ENCODE data around the gene PPP3CA. TPM values are rescaled to one million over a fixed set of nuclear protein-coding genes. Genes with fewer than 3 reads are reported as not detected.

The PPP3CA gene
- total RNA-seq, 4 donors from 2014 or later = 32.7 to 45.1 (median 44.0) TPM

DNA sequence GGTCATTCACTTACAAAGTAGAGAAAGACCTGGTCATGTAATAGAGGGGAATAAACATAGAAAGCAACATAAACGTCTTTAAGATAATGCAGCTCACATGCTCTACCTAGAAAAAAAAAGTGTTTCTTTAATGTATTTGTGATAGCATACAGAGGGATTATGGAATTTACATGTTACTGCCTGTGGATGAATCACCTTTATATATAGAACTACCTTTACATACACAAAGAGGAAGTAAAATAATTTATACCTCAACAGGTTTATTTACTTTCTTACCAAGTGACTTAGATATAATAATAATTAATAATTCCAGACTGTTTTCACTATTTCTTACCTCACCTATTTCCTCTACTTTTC is 81.5 kb downstream of the PPP3CA start:
- Histone ChIP-seq H3K4me3 (no peak overlapping the region), H3K9me3 (no peaks in the 10 kb centered on the region), H3K27me3 (no peaks in the 10 kb centered on the region), H3K27ac (no peak overlapping the region), H3K36me3 (no peaks in the 10 kb centered on the region), H3K4me1 (peaks cover 0 to 24% (median 0%) of the 10 kb centered on the region in 4 donors)
- TF ChIP-seq POLR2A (IDR thresholded peaks at IDR 0.05) = no peak
- TF ChIP-seq, protein P1, sequence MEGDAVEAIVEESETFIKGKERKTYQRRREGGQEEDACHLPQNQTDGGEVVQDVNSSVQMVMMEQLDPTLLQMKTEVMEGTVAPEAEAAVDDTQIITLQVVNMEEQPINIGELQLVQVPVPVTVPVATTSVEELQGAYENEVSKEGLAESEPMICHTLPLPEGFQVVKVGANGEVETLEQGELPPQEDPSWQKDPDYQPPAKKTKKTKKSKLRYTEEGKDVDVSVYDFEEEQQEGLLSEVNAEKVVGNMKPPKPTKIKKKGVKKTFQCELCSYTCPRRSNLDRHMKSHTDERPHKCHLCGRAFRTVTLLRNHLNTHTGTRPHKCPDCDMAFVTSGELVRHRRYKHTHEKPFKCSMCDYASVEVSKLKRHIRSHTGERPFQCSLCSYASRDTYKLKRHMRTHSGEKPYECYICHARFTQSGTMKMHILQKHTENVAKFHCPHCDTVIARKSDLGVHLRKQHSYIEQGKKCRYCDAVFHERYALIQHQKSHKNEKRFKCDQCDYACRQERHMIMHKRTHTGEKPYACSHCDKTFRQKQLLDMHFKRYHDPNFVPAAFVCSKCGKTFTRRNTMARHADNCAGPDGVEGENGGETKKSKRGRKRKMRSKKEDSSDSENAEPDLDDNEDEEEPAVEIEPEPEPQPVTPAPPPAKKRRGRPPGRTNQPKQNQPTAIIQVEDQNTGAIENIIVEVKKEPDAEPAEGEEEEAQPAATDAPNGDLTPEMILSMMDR (IDR thresholded peaks at IDR 0.05) = no peak
- TF ChIP-seq EP300 (IDR thresholded peaks at IDR 0.05) = no peak
- 62 to 67% methylated on average over 1 of the region's 1 CpG for WGBS, 2 donors
- no peak for DNase-seq (ENCODE audit: low spot score in 2 of 2)

DNA sequence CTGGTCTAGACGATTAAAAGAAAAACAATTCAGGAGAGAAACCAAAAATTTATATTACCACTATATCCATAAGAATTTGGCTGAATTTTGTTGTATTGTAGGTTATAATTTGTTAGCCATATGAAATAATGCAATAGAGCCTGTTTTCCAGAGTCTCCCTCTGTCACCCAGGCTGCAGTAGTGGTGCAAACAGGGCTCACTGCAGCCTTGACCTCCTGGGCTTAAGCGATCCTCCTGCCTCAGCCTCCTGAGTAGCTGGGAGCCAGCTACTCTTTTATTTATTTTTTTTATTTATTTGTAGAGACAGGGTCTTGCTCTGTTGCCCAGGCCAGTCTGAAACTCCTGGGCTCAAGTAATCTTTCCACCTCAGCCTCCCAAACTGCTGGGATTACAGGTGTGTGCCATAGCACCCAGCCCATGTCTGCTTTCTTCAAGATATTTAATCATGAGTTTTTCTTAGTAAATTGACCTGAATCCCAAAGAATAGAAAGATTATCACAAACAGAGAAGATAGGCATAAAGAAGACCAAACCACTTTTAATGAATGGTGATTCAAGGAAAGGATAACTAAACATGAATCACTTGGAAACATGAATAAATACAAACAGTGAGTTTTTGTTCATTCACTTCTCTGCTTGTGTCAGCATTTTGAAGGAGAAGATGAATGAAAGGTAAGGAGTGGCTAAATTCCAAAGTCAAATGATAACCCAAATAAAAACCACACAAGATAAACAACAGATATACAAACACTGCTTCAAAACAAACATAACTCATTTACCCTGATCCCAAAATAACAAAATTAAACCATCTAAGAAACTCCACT is 82.1 kb downstream of the PPP3CA start:
- DNase-seq (ENCODE audit: low spot score in 2 of 2) = no peak
- 73 to 74% methylated on average over 2 of the region's 2 CpGs for WGBS, 2 donors
- Histone ChIP-seq H3K27me3 (no peaks in the 10 kb centered on the region), H3K4me1 (peaks cover 0 to 30% (median 0%) of the 10 kb centered on the region in 4 donors), H3K27ac (no peak overlapping the region), H3K4me3 (no peak overlapping the region), H3K36me3 (no peaks in the 10 kb centered on the region), H3K9me3 (no peaks in the 10 kb centered on the region)
- TF ChIP-seq EP300 (IDR thresholded peaks at IDR 0.05) (no peak), POLR2A (IDR thresholded peaks at IDR 0.05) (no peak)
- TF ChIP-seq, protein P1 (IDR thresholded peaks at IDR 0.05) = no peak

GRCh38 chr4:101264512-101264911 is 82.8 kb downstream of the PPP3CA start:
- no peak overlapping the region for H3K27ac ChIP-seq
- TF ChIP-seq EP300 (IDR thresholded peaks at IDR 0.05) = no peak
- no peak for TF ChIP-seq POLR2A (IDR thresholded peaks at IDR 0.05)
- TF ChIP-seq, protein P1 (IDR thresholded peaks at IDR 0.05) = no peak
- no peaks in the 10 kb centered on the region for H3K27me3 ChIP-seq
- H3K4me1 ChIP-seq = peaks cover 0 to 35% (median 3%) of the 10 kb centered on the region in 4 donors
- no peak for DNase-seq (ENCODE audit: low spot score in 2 of 2)
- no peaks in the 10 kb centered on the region for H3K9me3 ChIP-seq
- no peak overlapping the region for H3K4me3 ChIP-seq
- H3K36me3 ChIP-seq = no peaks in the 10 kb centered on the region

GRCh38 chr4:101262683-101263082 is 84.6 kb downstream of the PPP3CA start:
- TF ChIP-seq, protein P1 (IDR thresholded peaks at IDR 0.05) = no peak
- TF ChIP-seq EP300 (IDR thresholded peaks at IDR 0.05) = no peak
- TF ChIP-seq POLR2A (IDR thresholded peaks at IDR 0.05) = no peak
- no peaks in the 10 kb centered on the region for H3K36me3 ChIP-seq

DNA sequence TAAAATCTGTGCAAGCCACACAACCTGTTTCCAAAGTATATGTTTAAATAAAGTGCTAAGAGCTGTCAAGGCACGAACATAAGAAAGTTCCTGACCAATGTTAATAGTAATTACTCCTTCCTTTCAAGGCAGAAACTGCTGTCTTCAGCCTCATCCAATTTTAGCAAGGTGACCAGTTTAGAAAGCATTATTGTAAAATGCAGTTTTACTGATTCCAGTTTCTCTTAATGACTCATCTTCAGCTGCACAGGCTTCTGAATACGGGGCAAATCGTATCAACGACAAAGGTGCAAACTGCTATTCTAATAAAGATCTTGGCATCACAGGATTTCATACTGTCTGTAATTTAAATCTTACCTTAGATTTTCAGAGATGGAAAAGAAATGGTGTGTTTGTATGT is 87.5 kb downstream of the PPP3CA start:
- H3K36me3 ChIP-seq = no peaks in the 10 kb centered on the region
- H3K9me3 ChIP-seq = no peaks in the 10 kb centered on the region
- no peak for DNase-seq (ENCODE audit: low spot score in 2 of 2)
- TF ChIP-seq, protein P1 (IDR thresholded peaks at IDR 0.05) = no peak
- TF ChIP-seq EP300 (IDR thresholded peaks at IDR 0.05) = no peak
- no peak for TF ChIP-seq POLR2A (IDR thresholded peaks at IDR 0.05)
- no peaks in the 10 kb centered on the region for H3K27me3 ChIP-seq
- H3K4me1 ChIP-seq = peaks cover 0 to 41% (median 3%) of the 10 kb centered on the region in 4 donors
- no peak overlapping the region for H3K4me3 ChIP-seq
- 64 to 70% methylated on average over 4 of the region's 4 CpGs for WGBS, 2 donors
- H3K27ac ChIP-seq = no peak overlapping the region

More at GRCh38 chr4:101262683-101263082, 84.6 kb downstream of the PPP3CA start:
- Histone ChIP-seq H3K9me3 (no peaks in the 10 kb centered on the region), H3K4me3 (no peak overlapping the region), H3K27me3 (no peaks in the 10 kb centered on the region), H3K4me1 (peaks cover 0 to 41% (median 3%) of the 10 kb centered on the region in 4 donors), H3K27ac (no peak overlapping the region)
- DNase-seq (ENCODE audit: low spot score in 2 of 2) = no peak

Data from tibial nerve (tissue), 4 donors.